Right lobe of liver (tissue), 6 donors: ENCODE data around the gene KIAA1191. TPM values are rescaled to one million over a fixed set of nuclear protein-coding genes. Genes with fewer than 3 reads are reported as not detected.
A peak's percentile ranks its signal among the peaks of the same experiment; 100 is the strongest.

Experiments used
- ATAC-seq, 4 donors: fragments of 200-7000 bp; cut with Tn5 transposase; one replicate each; pipeline ENCODE4 v1.9.1; 2020; ENCODE audit warnings: mild to moderate bottlenecking in 4 of 4, moderate library complexity in 4 of 4
- DNase-seq, 3 donors: peaks; one replicate each; pipeline ENCODE4 v3.0.0-alpha.2; 2020
- H3K27ac ChIP-seq, 3 donors: fragments of 200-600 bp; one replicate each; pipeline ENCODE4 v1.8.0; 2022
- H3K27me3 ChIP-seq, 2 donors: fragments of 200-600 bp; one replicate each; pipeline ENCODE4 v1.8.0; 2022
- H3K36me3 ChIP-seq, 4 donors: fragments of 200-600 bp; sonication (generic) in 1 of 4; one replicate each; pipeline versions ENCODE4 v1.5.1 to v1.8.0; 2017 to 2022; ENCODE audit warnings: control low read depth in 1 of 4
- H3K4me1 ChIP-seq, 4 donors: fragments of 200-600 bp; sonication (generic) in 1 of 4; one replicate each; pipeline versions ENCODE4 v1.5.1 to v1.8.0; 2017 to 2022; ENCODE audit warnings: control low read depth in 1 of 4
- H3K4me3 ChIP-seq, 3 donors: fragments of 200-600 bp; one replicate each; pipeline ENCODE4 v1.8.0; 2022
- H3K9me3 ChIP-seq, 4 donors: fragments of 200-600 bp; sonication (generic) in 1 of 4; one replicate each; pipeline versions ENCODE4 v1.5.1 to v1.8.0; 2017 to 2022; ENCODE audit warnings: control low read depth in 1 of 4
- CTCF ChIP-seq, 4 donors: fragments of 200-600 bp in 3 of 4; fragments of 450-650 bp in 1 of 4; IDR thresholded peaks; one replicate each; pipeline versions ENCODE4 v1.5.1 to v1.8.0; 2016 to 2022; ENCODE audit warnings: antibody characterized with exemption in 4 of 4, mild to moderate bottlenecking in 2 of 4
- POLR2A ChIP-seq: fragments of 450-650 bp; IDR thresholded peaks from one replicate; pipeline ENCODE4 v1.6.1; 2017; ENCODE audit warnings: antibody characterized with exemption, mild to moderate bottlenecking
- WGBS: methylation state at CpG from one replicate; pipeline ENCODE4 v1.1.6; 2018; ENCODE audit warnings: low coverage, low lambda C conversion rate; ENCODE audit not compliant: insufficient coverage; ENCODE audit errors: missing lambda C conversion rate; 5-methylcytosine and 5-hydroxymethylcytosine counted together
- intact Hi-C, 2 donors: fragments of 100-400 bp; cut with DNase I; formaldehyde crosslinking; loops; one replicate each; pipeline versions ENCODE4 v1.11.2 to v1.14.1; 2022
- total RNA-seq, 6 experiments: library from RNA; depleted of rRNA in 2 of 6; stranded (reverse); fragments of >200 nt in 2 of 6; fragmentation: NEBNext Ultra II Directional in 3 of 6; extraction: Animal tissue kit (Norgen Biotek cat#: 25700) in 3 of 6; gene quantifications; one replicate each; pipeline versions ENCODE4 v1.1.0 to v1.2.4, GENCODE V29; 2016 to 2023
- donor health status: DM: no; HTN: yes; CAD: no.
- donor health status: DM: no; HTN: no; CAD: no.
- donor health status: DM: no; HTN: no; CAD: no.
- donor health status: DM: no; HTN: yes; CAD: no.
- donor health status: DM: no; HTN: yes; CAD: no.

Gene KIAA1191
- total RNA-seq, 6 experiments from 2014 or later = 49.7 to 65.0 (median 57.6) TPM

- H3K27ac ChIP-seq = no peak overlapping the region
- ATAC-seq (peak in 1 of 4 donors; percentile 25), DNase-seq (peak in 1 of 3 donors; percentile 38)
- TF ChIP-seq CTCF (IDR thresholded peaks at IDR 0.05) = no peak
- no peak for TF ChIP-seq POLR2A
- no peaks in the 10 kb centered on the region for H3K4me1 ChIP-seq
- 93% methylated on average over 2 of the region's 6 CpGs for WGBS
- intact Hi-C loops = no loop called here
- peaks cover 3 to 12% (median 4%) of the 10 kb centered on the region in 4 donors for H3K36me3 ChIP-seq
- H3K27me3 ChIP-seq = no peaks in the 10 kb centered on the region
- H3K9me3 ChIP-seq = no peaks in the 10 kb centered on the region
- no peak overlapping the region for H3K4me3 ChIP-seq
Observed at GRCh38 chr5:176407456-176408251, 46.1 kb upstream of the KIAA1191 start.

DNA sequence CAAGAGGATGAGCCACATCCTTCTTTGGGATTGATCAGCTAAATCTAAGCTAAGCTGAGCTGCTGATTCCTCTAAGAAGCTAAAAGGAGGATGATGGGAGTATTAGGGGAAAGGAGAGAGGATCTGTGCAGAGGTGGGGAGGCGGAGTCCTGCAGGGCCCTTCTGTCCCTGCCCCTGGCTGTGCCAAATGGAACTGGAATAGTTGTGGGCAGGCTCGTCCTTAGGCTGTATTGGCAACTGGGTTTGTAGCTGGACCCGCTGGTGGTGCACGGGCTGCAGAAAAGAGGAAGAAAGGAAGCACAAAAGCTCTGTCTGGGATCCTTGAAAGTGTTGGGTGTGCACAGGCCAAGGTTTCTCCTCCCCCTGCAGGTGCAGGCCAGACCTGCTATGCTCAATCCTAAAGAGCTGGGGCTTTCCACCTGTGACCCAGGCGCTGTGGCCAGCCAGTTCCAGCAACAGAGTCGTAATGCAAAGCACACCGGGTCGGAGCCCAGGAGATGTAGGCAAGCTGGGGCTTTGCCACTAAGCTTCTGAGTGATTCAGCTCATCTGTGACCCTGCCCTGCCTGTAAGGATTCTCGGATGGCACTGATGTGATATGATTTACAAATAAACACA is 45.0 kb upstream of the KIAA1191 start:
- Histone ChIP-seq H3K9me3 (no peaks in the 10 kb centered on the region), H3K4me3 (no peak overlapping the region), H3K36me3 (peaks cover 3 to 12% (median 4%) of the 10 kb centered on the region in 4 donors), H3K27ac (no peak overlapping the region), H3K4me1 (no peaks in the 10 kb centered on the region), H3K27me3 (no peaks in the 10 kb centered on the region)
- no peak for ATAC-seq
- 76% methylated on average over 4 of the region's 9 CpGs for WGBS
- TF ChIP-seq POLR2A = no peak
- TF ChIP-seq CTCF (IDR thresholded peaks at IDR 0.05) = no peak
- peak in 1 of 3 donors; percentile 35 for DNase-seq
- intact Hi-C loops = no loop called here

- H3K9me3 ChIP-seq = no peaks in the 10 kb centered on the region
- H3K27ac ChIP-seq = no peak overlapping the region
- ATAC-seq = peak in 2 of 4 donors; percentile 15 to 21
- H3K27me3 ChIP-seq = no peaks in the 10 kb centered on the region
- peak in 1 of 3 donors; percentile 17 for DNase-seq
- H3K4me3 ChIP-seq = no peak overlapping the region
- H3K36me3 ChIP-seq = peaks cover 3 to 12% (median 4%) of the 10 kb centered on the region in 4 donors
- H3K4me1 ChIP-seq = no peaks in the 10 kb centered on the region
- 84% methylated on average over 9 of the region's 20 CpGs for WGBS
- TF ChIP-seq CTCF (IDR thresholded peaks at IDR 0.05) (no peak), POLR2A (no peak)
- intact Hi-C loops = no loop called here
Observed at GRCh38 chr5:176405656-176406435, 44.3 kb upstream of the KIAA1191 start.

DNA sequence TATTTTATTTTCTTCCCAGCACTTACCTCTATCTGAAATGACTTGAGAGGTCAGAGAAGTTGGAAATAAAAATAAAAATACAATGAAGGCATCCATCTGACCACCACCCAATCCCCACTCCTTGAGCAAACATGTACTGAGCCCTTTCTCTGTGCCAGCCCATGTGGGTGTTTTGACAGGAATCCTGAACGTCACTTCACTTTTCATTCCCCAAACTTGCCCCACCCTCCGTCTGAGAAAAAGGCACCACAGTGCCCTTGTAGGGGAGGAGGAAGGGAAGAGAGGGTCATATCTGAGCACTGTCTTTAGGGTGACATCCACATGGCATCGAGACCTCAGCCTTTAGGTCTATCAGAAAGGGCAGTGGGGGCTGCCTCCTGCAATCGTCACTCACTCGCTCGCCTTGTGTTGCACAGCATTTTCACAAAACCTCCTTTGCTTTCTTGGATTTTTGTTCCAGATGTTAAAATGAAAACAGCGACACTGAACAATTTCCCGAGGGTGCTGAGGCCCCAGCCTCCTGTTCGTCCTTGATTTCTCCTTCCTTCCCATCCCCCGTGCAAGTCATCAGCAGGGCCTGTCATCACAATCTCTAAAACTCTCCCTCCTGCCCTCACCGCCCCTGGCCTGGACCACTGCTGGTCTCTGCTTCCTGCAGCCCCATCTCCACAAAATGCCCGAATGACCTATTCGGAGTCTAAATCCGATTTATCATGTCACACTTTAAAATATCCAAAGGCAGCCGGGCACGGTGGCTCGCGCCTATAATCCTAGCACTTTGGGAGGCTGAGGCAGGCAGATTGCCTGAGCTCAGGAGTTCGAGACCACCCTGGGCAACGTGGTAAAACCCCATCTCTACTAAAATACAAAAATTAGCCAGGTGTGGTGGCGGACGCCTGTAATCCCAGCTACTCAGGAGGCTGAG is 40.0 kb upstream of the KIAA1191 start:
- Histone ChIP-seq H3K4me1 (no peaks in the 10 kb centered on the region), H3K27me3 (no peaks in the 10 kb centered on the region), H3K4me3 (no peak overlapping the region), H3K9me3 (no peaks in the 10 kb centered on the region), H3K27ac (no peak overlapping the region), H3K36me3 (peaks cover 0 to under 1% (median under 1%) of the 10 kb centered on the region in 4 donors)
- TF ChIP-seq POLR2A (no peak), CTCF (IDR thresholded peaks at IDR 0.05) (no peak)
- ATAC-seq (no peak), DNase-seq (no peak)
- intact Hi-C loops = no loop called here
- WGBS = 94% methylated on average over 15 of the region's 22 CpGs
